NCI-H526 (cell line): ENCODE results near the gene PRRT2.
"Not testable (repeated sequence)": the region's sequence is repeated elsewhere in the genome, so short reads cannot be mapped to it uniquely, and the experiment has no call there.

Experiments used
- DNase-seq, 2 experiments: peaks; one replicate each; lab custom pipeline; 2025; lab: John Stamatoyannopoulos, UW

The PRRT2 gene

GRCh38 chr16:29833219-29833618, 21.2 kb downstream of the PRRT2 start:
- not testable (repeated sequence) for DNase-seq

- DNase-seq, result no peak
Observed at GRCh38 chr16:29834079-29834478, 22.1 kb downstream of the PRRT2 start.

- no peak for DNase-seq
Observed at GRCh38 chr16:29835926-29836325, 23.9 kb downstream of the PRRT2 start.

- DNase-seq, result no peak
Observed at GRCh38 chr16:29836623-29837022, 24.6 kb downstream of the PRRT2 start.

GRCh38 chr16:29837841-29838240, 25.8 kb downstream of the PRRT2 start:
- no peak for DNase-seq

DNA sequence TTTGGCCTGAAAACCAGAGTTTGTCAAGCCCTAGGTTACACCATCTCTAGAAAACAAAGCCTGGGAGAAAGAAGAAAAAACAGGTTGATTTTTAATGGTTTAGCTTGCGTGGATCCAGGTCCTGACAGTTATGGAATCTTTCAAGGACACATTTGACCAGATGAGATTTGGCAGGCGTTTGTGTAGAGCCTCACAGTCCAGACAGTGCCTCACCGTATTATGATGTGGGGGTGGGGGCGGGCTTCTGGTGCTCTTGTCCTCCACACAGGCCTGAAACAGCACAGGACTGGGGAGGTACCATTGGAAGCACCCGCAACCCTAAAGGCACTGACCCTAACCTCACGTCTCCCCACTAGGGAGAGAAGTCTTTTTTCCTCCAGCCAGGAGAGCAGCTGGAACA, 27.8 kb downstream of the PRRT2 start:
- DNase-seq, result no peak

DNA sequence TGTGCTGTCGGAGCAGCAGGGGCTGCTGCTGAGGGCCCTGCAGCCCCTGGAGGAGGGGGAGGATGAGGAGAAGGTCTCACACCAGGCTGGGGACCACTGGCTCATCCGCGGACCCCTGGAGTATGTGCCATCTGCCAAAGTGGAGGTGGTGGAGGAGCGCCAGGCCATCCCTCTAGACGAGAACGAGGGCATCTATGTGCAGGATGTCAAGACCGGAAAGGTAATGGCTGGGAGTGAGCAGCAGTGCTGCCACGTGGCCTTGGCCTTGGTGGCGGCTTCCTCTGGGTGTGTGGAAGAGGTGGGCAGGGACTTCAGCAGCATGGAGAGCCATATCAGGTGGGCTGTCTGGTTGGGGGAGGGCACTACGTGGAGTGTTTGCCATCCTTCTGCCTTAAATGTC, 28.2 kb downstream of the PRRT2 start:
- no peak for DNase-seq

DNA sequence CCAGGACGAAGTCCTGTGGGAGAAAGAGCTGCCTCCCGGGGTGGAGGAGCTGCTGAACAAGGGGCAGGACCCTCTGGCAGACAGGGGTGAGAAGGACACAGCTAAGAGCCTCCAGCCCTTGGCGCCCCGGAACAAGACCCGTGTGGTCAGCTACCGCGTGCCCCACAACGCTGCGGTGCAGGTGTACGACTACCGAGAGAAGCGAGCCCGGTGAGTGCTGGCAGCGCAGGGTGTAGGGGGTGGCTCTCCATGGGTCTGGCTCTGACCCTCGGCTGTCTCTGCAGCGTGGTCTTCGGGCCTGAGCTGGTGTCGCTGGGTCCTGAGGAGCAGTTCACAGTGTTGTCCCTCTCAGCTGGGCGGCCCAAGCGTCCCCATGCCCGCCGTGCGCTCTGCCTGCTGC, 29.6 kb downstream of the PRRT2 start:
- DNase-seq, result no peak

DNA sequence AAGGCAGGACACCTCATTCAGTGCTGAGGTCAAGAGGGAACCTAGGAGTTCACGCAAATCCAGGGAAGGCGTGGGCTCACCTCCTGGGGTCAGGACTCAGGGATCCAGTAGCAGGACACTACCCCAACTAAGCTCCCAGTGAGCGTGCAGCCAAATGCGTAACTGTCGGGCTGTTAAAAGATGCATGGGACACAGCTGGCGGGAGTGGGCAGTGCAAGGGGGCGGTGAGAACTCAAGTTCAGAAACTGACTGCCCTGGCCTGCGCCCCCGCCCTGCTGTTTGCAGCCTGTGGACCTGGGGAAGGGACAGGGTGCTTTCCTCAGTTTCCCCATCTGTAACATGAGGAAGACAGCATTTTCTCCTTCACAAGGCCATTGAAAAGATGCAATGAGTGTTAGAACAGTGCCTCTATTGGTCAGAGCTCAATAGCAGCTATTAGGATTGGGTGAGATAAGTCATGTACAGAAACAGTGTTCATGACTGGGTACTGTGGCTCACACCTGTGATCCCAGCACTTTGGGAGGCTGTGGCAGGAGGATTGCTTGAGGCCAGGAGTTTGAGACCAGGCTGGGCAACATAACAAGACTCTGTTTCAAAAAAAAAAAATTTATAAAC, 30.8 kb downstream of the PRRT2 start:
- no peak for DNase-seq

GRCh38 chr16:29843931-29844330, 31.9 kb downstream of the PRRT2 start:
- DNase-seq, result no peak

- no peak for DNase-seq
Observed at GRCh38 chr16:29844575-29845331, 32.8 kb downstream of the PRRT2 start.

DNA sequence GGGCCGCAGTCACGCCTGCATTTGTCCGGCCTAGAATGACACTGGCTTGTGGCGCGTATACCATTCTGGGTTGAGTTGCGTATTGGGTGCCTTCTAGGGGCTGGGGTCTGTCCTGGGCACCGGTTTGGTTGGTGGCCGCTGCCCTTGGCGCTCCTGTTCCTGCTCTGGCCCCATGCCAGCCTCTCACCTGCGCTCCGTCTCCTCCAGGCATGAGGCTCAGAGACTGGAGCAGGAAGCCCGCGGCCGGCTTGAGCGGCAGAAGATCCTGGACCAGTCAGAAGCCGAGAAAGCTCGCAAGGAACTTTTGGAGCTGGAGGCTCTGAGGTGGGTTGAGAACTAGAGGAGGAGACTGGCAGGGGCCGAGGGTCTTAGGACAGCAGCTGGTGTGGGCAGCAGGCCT, 33.7 kb downstream of the PRRT2 start:
- DNase-seq, result no peak

GRCh38 chr16:29848420-29849297, 36.7 kb downstream of the PRRT2 start:
- DNase-seq, result peak; percentile 59 to 78

DNA sequence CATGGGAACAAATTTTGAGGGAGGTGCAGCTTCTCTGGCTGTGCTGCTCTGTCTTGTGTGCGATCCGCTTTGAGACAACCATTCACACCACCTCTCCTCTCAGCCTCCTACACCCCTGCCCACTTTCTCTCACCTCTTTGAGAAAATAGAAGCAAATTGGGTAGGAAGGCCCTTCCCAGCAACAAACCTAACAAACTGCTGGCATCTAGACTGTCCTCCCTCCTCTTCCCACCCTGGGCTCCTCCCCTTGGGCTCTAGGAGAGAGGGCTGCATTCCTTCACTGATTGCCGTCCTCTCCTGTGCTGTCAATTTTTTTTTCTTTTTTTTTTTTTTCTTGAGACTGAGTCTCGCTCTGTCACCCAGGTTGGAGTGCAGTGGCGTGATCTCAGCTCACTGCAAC, 37.5 kb downstream of the PRRT2 start:
- no peak for DNase-seq

DNA sequence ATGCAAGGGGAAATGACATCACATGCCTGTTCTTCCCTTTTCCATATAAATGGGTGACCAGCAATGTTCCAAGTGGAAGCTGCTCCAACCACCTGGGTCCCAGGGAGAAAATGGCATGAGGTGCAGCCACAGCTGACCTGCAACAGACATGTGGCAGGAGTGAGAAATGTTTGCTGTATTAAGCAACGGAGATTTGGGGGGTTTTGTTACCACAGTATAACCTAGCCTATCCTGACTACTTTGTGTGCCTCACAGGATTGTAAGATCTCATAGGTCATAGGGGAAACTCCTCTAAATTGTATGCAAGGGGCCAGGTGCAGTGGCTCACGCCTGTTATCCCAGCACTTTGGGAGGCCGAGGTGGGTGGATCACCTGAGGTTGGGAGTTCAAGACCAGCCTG, 39.0 kb downstream of the PRRT2 start:
- no peak for DNase-seq

GRCh38 chr16:29852654-29853053, 40.7 kb downstream of the PRRT2 start:
- no peak for DNase-seq

DNA sequence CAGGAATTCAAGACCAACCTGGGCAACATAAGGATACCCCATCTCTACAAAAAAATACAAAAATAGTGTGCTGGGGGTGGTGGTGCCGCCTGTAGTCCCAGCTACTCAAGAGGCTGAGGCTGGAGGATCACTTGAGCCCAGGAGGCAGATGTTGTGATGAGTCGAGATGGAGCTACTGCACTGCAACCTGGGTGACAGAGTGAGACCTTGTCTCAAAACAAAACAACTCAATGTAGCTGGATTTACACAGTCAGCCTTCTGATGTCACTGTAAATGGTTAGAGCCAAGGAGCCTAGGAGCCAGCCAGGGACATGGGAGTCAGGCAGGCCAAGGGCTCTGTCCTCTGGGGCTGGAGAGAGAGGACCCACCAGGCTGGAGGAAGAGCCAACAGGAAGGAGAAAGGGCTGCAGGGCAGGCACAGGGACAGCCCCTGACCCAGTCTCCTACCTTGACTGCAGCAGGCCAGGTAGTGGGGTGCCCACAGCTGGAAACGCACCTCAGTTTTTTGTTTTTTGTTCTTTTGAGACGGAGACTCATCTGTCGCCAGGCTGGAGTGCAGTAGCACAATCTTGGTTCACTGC, 42.6 kb downstream of the PRRT2 start:
- peak in 1 of 2 experiments; percentile 17 for DNase-seq

- no peak for DNase-seq
Observed at GRCh38 chr16:29857133-29857760, 45.3 kb downstream of the PRRT2 start.

DNA sequence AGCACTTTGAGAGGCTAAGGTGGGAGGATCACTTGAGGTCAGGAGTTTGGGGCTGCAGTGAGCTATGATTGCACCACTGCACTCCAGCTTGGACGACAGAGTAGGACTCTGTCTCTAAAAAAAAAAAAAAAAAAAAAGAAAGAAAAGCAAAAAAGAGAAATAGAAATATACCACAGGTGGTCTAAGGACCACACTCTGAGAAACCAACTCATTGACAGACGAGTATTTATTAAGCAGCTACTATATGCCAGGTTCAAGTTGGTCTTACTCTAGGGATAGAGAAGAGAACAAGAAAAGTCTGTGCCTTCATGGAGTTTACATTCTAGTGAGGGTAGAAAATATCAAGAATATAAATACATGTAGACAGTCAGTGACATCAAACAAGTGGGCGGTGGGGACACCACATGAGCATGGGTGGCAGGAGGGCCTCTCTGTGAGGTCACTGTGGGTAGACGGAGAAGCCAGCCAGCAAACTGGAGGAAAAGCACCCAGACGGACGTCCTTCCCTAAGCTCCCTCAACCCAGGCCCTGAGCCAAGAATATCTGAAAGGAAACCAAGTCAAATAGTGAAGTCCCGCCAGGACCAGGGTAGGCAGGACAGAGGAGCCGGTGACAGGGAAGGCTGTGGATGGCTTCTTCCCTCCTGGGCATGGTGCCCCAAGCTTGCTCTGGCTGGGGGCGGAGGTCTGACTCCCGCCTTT, 46.3 kb downstream of the PRRT2 start:
- DNase-seq, result no peak

DNA sequence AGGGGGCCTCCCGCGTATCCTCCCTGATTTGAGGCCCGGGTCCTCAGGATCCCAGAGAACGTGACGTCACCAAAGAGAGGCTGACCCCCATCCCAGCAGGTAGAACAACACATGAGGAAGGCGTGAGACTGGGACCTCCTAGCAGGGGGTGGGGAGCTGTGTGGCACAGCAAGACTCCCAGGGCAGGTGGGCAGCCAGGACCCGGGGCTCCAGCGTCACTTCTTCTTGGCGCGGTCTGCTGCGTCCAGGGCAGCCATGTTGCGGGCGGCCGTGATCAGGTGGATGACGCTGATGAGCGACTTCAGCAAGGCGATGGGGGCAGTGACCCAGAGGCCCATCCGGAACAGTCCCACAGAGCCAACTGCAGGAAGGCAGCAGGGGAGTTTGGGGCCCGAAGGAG, 47.0 kb downstream of the PRRT2 start:
- no peak for DNase-seq

GRCh38 chr16:29860218-29860617, 48.2 kb downstream of the PRRT2 start:
- DNase-seq, result no peak
